OCI-LY1 (cell line): Measurements from ENCODE around the gene NEDD4L.

ENCODE experiments used
- EZH2 ChIP-seq: fragments of 200-600 bp; sonication (generic), shearing (Covaris generic); IDR thresholded peaks from 2 replicates; pipeline ENCODE4 v1.8.0; 2017; ENCODE audit warnings: borderline replicate concordance, mixed run types, mild to moderate bottlenecking, antibody characterized with exemption, low read length, moderate library complexity, mixed read lengths
- TF ChIP-seq, protein P1 (sequence below): fragments of 200-600 bp; sonication (generic), shearing (Covaris generic); IDR thresholded peaks from 2 replicates; pipeline ENCODE4 v1.5.1; 2017; ENCODE audit warnings: mild to moderate bottlenecking, antibody characterized with exemption, low read length, moderate library complexity, mixed read lengths

DNA sequence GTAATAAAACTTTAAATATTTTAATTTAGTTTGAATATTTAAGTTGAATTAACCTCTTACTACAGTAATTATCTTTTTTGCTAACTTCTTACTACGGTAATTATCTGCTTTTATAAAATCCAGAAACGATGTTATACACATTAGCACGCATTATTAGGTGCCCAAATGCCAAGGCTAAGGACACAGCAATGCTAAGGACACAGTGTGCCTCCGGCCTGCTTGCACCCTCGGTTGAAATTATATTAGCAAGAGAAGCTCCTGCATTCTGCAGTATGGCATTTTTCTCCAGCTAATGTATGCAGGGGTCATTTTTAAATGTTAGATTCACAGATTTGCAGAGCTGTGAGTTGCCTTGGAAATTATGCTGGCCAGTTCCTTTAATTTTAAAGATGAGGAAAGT lies 220.0 kb downstream of the NEDD4L start:
- TF ChIP-seq, protein P1, sequence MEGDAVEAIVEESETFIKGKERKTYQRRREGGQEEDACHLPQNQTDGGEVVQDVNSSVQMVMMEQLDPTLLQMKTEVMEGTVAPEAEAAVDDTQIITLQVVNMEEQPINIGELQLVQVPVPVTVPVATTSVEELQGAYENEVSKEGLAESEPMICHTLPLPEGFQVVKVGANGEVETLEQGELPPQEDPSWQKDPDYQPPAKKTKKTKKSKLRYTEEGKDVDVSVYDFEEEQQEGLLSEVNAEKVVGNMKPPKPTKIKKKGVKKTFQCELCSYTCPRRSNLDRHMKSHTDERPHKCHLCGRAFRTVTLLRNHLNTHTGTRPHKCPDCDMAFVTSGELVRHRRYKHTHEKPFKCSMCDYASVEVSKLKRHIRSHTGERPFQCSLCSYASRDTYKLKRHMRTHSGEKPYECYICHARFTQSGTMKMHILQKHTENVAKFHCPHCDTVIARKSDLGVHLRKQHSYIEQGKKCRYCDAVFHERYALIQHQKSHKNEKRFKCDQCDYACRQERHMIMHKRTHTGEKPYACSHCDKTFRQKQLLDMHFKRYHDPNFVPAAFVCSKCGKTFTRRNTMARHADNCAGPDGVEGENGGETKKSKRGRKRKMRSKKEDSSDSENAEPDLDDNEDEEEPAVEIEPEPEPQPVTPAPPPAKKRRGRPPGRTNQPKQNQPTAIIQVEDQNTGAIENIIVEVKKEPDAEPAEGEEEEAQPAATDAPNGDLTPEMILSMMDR = no peak
- TF ChIP-seq EZH2 = no peak
